Stimulated activated CD4-positive, alpha-beta T cell treated with anti-CD3 and anti-CD28 coated beads, Interleukin-1b, Interleukin-23, amount 100 ng/mL, for 48 hours (primary cell): ENCODE measurements around the gene INTS14.
"Not testable (repeated sequence)": the region's sequence is repeated elsewhere in the genome, so short reads cannot be mapped to it uniquely, and the experiment has no call there.

ENCODE experiments used
- DNase-seq: peaks from one replicate; pipeline ENCODE4 v3.0.0-alpha.2; 2020

INTS14 gene

GRCh38 chr15:65577129-65577996 is 33.6 kb downstream of the INTS14 start:
- no peak for DNase-seq

- no peak for DNase-seq
These were observed 34.3 kb downstream of the INTS14 start for GRCh38 chr15:65576664-65577063.

DNA sequence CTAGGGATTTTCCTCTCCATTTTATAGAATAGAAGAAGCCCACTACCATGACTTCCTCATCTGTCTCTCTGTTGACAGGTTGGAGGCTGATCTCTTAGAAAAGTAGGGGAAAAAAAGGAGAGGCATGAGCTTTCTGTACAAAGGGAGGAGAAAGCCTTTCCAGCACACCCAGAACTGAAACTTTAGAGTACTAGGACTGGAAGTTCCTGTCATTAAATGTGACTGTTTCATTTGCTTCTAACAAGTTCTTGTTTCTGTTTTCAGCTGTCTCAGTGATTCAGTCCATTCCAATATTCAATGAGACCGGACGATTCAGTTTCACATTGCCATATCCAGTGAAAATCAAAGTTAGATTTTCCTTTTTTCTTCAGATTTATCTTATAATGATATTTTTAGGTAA is 39.0 kb downstream of the INTS14 start:
- DNase-seq, result no peak

GRCh38 chr15:65569728-65570127 is 41.2 kb downstream of the INTS14 start:
- DNase-seq, result no peak

DNA sequence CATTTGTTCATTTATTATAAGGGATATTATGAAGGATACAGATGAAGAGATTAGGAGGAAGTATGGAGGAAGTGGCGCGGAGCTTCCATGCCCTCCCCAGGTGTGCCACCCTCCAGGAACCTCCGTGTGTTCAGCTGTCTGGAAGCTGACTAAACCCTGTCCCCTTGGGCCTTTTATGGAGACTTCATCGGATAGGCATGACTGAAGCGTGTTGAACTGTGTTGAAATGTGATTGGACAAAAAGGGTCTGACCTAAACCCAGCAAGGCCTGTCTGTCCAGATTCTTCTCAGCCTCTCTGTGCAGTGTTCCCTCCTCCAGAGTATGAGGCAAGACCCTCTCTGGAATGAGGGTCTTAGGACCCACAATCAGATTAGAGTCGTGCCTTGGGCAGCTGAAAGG is 49.0 kb downstream of the INTS14 start:
- no peak for DNase-seq

GRCh38 chr15:65559941-65560340 is 51.0 kb downstream of the INTS14 start:
- DNase-seq, result no peak

- no peak for DNase-seq
These were observed 51.8 kb downstream of the INTS14 start for GRCh38 chr15:65558997-65559760.

GRCh38 chr15:65558336-65558735 is 52.6 kb downstream of the INTS14 start:
- DNase-seq, result no peak

DNA sequence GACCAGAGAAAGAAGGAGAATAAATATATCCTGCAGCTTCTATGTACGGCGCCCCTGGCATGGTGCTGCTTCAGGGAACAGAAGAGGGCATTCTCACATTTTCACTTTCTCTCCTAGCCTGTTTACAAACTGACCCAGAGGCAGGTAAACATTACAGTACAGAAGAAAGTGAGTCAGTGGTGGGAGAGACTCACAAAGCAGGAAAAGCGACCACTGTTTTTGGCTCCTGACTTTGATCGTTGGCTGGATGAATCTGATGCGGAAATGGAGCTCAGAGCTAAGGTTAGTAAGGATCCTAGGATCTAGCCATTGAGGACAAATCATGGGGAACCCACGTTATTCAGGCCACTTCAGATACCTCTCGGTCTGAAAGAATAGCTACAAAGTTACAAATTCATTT is 54.3 kb downstream of the INTS14 start:
- DNase-seq, result no peak

DNA sequence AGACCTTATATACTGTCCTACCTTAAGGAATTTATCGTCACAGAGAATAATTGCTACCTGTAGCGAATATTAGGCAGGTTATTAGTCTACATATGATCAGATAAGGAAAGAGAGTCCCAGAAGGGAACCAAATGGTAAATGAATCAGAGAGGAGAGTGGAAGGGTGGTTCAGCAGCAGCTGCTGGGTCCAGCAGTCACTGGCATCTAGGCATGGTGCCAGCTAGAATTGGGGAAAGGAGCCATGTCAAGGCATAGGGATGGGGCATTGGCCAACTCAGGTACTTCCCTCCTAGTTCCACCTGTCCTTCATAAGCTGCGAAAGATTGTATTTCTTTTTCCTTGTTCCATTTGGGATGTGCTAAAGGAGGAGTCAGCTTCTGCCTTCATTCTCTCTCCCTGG is 57.2 kb downstream of the INTS14 start:
- DNase-seq, result no peak

GRCh38 chr15:65552851-65553250 is 58.1 kb downstream of the INTS14 start:
- not testable (repeated sequence) for DNase-seq

- DNase-seq, result no peak
These were observed 59.7 kb downstream of the INTS14 start for GRCh38 chr15:65551183-65551582.

- DNase-seq, result no peak
These were observed 60.2 kb downstream of the INTS14 start for GRCh38 chr15:65550681-65551098.

- DNase-seq, result not testable (repeated sequence)
These were observed 61.6 kb downstream of the INTS14 start for GRCh38 chr15:65549288-65549687.

DNA sequence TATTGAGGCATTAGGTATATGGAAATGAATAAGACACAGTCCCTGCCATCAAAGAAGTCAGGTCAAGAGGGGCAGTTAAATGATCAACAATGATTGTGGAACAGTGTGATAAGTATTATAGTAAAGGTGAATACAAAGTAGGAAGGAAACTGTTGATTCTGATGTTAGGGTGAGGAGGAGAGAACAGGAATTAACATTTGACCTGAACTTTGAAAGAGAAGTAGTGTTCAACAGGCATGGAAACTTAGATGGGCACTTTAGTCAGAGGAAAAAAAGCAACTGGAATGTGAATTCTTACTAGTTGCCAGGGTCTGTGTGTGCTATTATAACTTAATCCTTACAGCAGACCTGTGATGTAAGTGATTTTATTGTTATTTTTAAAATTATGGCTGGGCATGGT is 63.1 kb downstream of the INTS14 start:
- no peak for DNase-seq

GRCh38 chr15:65541231-65541820 is 69.6 kb downstream of the INTS14 start:
- no peak for DNase-seq

DNA sequence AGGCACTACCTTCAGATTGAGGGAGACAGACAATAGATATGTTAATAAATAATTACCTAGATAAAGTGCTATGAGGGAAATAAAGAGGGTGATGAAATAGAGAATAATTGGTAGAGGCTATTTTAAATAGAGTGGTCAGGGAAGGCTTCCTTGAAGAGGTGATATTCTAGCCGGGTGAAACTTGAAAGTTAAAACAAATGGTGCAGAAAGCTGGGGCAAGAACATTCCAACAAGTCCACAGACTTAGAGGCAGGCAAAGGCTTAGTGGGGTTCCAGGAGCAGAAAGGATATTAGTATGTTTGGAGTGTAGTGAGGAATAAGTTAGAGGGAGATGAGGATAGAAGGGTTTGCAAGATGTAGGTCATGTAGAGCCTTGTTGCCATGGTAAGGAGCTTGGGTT is 70.6 kb downstream of the INTS14 start:
- no peak for DNase-seq

DNA sequence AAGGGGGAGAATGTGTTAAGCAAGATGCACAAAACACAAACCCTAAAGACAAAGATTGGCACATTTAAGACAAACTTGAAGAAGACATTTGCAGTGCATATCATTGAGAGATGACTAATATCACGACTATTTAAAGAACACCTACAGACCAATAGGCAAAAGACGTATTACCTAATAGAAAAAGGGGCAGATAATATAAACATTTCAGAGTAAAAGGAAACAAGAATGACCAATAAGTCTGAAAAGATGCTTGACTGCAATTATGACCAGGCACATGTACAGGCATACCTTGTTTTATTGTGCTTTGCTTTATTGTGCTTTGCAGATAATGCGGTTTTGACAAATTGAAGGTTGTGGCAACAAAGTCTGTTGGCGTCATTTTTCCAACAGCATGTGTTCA is 75.7 kb downstream of the INTS14 start:
- DNase-seq, result no peak

DNA sequence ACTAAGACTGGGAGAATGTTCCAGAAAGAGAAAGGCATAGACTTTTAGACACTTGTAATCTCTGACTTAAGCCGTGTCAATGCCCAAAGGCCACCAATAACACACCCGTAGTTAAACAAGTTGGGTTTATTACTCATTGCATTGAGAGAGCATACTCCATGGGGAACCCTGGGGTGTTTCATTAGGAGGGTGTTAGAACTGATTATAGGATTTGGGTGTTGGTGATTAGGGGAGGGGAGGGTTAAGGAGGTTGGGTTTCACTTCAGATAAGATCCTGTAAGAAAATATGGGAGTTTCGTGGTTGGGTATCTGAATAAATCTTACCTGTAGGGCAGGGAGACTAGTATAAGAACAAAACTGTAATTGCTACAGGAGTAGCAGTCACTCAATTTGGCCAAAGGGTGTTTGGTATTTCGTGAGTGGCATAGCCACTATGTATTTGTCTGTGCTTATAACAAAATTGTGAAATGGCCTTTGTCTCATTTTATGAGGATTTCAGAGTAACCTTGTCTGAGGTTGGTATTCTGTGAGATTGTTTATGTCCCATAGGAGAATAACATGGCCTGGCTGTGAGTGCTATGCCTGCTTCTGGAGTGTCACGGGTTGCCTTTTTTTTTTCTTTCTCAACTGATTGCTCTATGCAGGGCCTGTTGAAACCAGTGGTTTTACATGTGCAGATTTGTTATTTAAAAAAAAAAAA is 77.7 kb downstream of the INTS14 start:
- no peak for DNase-seq

DNA sequence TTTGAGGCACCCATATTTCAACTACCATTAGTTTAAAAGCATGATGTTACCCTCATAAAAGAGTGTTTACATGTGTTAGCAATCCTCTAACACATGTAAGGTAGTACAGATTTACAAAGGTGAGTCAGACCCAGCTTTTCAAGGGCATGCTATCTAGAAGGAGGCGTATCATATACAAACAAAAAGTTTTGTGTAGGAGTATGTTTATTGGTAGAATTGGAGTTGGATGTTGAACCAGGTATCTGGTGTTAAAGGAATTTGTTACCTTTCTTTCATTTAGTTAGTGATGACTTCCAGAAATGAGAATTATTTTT is 78.2 kb downstream of the INTS14 start:
- DNase-seq, result no peak

- DNase-seq, result peak; percentile 88
These were observed 80.4 kb downstream of the INTS14 start, which contains the start of gene HACD3 for GRCh38 chr15:65530318-65531111. TSS of gene HACD3 (plus strand) at chr15:65530463. CDS start at chr15:65530632, 169 bp downstream.

GRCh38 chr15:65529762-65530317 is 81.1 kb downstream of the INTS14 start:
- DNase-seq, result no peak
